ENCODE data around the gene BDH1. TPM values are rescaled to one million over a fixed set of nuclear protein-coding genes. Genes with fewer than 3 reads are reported as not detected.
"Not testable (repeated sequence)": the region's sequence is repeated elsewhere in the genome, so short reads cannot be mapped to it uniquely, and the experiment has no call there.

The BDH1 gene
- polyA plus RNA-seq, 3 donors = 5.2 to 35.0 (median 15.4) TPM

DNA sequence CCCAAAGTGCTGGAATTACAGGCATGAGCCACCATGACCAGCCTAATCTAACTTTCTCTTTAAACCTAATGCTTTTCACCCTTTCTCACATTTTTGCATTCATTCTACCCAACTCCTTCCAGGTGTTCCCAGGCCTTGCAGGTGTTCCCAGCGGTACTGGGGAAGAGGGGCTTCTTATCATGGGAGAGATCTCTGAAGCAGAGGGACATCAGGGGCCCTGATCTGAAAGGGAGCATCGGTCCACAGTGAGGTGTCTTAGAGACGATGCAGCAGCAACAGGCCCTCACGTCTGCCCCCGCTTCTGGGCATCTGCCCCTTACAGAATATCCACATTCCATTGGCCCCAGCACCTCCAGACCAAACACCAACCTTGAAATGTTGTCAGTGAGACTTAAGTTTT, 29.0 kb upstream of the BDH1 start:
- WGBS, 3 donors = 90 to 96% (median 93%) methylated on average over 5 of the region's 5 CpGs
- H3K27ac ChIP-seq (ENCODE audit: low read depth, low read length) = no peak overlapping the region

DNA sequence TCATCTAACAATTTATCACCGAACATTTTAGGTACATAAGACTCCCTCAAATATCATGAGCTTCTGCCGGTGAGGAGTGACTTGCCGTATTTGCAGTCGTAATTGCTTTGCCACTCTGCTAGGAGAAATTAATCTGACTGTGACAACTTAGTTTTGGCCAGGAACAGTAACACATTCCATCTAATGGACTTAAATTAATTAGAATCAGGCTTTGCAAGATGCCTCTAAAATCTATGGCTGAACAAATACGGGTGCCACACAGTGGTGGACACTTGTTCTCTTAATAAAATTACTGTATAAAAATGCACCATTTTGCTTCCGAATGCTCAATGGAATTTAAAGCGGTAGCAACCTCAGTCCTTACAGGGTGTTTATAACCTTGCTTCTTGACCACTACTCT, 27.6 kb upstream of the BDH1 start:
- 69 to 93% (median 88%) methylated on average over 7 of the region's 7 CpGs for WGBS, 3 donors
- H3K27ac ChIP-seq (ENCODE audit: low read depth, low read length) = no peak overlapping the region

DNA sequence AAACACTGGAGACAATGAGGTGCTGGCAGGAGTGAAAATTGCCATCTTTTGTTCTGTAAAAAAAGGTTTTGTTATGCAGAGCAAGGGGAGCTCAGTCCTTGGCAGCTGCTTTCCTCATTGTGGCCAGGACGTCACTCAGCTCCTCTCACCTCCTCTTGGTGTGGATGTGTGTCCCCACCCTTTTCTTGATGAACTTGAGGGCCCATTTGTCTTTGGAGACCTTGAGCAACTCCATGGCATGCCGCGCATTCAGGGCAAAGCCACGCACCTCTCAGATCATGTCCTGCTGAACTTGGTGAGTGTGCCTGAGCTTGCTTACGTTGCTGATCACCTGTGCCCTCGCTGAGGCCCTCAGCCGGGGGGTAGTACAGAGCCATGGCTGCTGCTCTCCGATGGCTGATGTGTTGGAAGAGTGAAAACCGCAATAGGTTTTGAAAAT, 24.5 kb upstream of the BDH1 start:
- 77 to 84% (median 83%) methylated on average over 9 of the region's 9 CpGs for WGBS, 3 donors
- no peak overlapping the region for H3K27ac ChIP-seq (ENCODE audit: low read depth, low read length)

DNA sequence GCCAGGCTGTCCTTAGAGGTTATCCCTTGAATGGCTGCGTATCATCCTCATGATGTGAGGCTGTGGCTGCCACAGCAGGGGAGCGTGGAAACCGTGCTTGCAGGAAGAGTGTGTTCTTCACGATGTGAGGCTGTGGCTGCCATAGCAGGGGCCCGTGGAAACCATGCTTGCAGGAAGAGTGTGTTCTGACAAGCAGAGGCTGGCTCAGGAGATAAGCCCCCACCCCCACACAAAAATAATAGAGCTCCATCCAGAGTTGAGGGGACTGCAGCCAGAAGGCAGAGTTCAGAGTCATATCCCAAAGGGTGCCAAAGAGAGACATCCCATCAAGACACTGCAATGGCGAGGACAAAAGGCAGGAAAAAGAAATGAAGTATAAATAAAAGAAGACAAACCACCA, 22.6 kb upstream of the BDH1 start:
- no peak overlapping the region for H3K27ac ChIP-seq (ENCODE audit: low read depth, low read length)
- 74 to 81% (median 76%) methylated on average over 6 of the region's 6 CpGs for WGBS, 3 donors

DNA sequence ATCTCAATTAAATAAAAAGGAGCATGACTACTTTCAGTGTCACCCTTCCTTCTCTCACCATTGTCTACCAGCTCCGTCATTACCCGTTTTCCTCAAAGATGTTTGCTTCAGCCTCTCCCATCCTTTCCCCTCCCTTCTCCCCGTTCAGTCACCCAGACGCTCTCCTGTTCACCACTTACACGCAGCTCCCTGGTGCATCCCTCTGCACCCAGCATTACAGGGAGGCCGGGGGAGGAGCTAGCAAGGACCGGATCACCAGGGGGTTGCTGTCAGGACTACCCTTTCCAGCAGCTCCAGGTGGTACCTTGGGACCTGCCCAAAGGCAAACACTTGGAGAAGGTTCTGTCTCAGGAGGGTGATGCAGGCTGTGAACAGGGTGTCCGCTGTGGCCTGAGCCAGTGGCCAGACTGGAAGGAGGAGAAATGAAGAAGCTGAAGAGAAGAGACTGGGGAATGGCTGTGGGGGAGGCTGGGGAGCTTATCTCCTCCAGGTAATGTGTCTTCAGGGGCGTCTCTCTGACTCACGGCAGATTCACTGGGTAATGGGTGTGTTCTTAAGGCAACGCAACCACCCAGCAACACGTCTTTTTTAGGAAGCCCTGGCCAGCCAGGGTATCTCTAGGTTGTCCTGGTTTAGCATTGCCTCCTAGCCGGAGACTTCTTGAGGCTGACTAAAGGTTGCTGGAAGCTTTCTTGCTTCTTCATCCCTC, 21.8 kb upstream of the BDH1 start:
- 86 to 94% (median 89%) methylated on average over 13 of the region's 13 CpGs for WGBS, 3 donors
- H3K27ac ChIP-seq (ENCODE audit: low read depth, low read length) = no peak overlapping the region

DNA sequence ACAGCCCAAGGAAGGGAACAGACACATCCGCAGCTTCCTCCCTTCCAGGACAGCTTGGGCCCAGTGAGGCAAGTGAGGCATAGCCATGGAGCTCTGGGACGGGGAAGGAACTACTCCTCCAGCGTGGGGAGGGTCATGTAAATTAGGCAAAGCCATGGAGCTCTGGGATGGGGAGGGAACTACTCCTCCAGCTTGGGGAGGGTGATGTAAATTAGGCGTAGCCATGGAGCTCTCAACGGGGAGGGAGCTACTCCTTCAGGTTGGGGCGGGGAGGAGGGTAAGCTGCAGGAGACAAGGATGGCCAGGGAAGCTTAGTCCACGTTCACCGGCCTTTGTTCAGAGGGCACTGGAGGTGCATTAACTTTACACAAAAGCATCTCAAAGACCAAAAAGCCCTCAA, 21.1 kb upstream of the BDH1 start:
- WGBS, 3 donors = 83 to 90% (median 86%) methylated on average over 8 of the region's 8 CpGs
- H3K27ac ChIP-seq (ENCODE audit: low read depth, low read length) = no peak overlapping the region

DNA sequence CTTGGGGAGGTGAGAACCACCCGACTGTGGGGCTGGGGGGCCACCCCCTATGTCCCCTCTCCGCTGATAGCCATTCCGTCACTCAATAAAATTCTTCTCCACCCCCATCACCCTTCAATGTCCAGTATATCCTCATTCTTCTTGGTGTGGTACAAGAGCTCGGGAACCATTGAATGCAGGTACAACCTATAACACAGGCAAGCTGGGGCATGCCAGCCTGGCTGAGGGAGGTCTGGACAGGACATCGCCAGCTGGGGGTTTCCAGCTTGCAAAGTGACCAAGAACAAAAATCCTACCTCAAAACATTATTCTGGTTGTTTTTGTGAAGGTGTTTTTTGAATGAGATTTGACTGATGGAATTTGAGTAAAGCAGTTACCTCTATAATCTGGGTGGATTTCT, 19.6 kb upstream of the BDH1 start:
- 90 to 92% (median 90%) methylated on average over 5 of the region's 5 CpGs for WGBS, 3 donors

DNA sequence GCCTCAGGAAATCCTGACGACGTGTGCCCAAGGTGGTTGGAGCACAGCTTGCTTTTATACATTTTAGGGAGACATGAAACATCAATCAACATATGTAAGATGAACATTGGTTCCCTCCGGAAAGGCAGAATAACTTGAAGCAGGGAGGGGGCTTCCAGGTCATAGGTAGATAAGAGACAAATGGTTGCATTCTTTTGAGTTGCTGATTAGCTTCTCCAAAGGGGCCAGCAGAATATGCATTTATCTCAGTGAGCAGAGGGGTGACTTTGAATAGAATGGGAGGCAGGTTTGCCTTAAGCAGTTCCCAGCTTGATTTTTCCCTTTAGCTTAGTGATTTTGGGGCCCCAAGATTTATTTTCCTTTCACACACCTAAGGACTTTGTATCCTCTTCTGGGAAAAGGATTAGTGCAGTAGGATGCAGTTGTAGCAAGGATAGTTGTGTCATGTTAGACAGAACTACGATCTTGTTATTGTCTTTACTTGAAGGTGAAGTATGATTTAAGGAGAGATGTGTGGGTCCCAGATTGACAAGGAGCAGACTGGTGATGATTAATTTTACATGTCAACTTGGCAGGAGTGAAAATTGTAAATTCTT, 18.7 kb upstream of the BDH1 start:
- 23 to 50% (median 37%) methylated on average over 4 of the region's 4 CpGs for WGBS, 3 donors
- H3K27ac ChIP-seq (ENCODE audit: low read depth, low read length) = not testable (repeated sequence)

More for the DNA sequence above, 19.6 kb upstream of the BDH1 start:
- H3K27ac ChIP-seq (ENCODE audit: low read depth, low read length) = no peak overlapping the region

DNA sequence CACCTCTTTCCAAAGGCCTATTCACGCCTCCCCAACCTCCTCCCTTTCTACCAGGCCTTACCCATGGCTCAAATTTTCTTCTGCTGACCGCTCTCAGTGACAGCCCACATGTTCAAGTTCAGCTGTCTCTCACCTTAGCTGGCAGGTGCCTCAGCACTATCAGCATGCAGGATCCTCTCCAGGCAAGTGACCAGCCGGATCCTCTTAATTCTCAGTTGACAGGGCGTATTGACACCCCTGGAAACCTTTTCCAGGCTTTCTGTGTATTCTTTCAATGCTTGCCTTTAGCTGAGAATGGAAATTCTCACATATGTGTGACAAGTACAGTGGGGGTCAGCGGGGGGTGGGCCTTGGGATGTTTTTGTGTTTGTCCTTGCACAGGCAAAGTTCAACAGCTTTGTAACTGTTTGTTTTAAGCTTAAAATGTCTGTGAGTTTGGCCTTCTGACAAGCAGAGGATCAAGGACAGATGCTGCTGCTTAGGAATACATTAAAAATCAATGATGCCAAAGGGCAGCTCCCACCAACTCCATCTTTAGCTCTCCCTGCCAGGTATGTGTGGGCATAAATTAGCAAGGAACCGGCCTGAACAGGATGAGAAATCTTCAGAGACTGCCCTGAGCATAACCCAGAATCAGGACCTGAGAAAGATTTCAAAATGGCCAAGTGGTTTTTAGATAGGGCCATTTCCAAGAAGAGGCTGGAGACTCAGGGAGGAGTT, 17.4 kb upstream of the BDH1 start:
- no peak overlapping the region for H3K27ac ChIP-seq (ENCODE audit: low read depth, low read length)
- WGBS, 3 donors = 49 to 79% (median 69%) methylated on average over 6 of the region's 6 CpGs

DNA sequence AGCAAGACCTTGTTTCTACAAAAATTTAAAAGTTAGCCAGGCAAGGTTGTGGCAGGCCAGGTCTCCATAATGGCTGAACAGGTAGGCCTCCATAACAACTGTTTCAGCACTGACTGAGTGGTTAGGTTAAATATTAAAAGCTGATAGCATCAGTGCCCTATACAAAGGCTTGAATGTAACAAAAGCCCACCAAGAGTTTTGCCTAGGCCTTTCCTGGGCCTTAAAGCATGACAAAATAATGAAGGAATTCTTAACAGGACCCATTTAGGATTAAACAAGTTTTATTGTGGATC, 16.1 kb upstream of the BDH1 start:
- not testable (repeated sequence) for H3K27ac ChIP-seq (ENCODE audit: low read depth, low read length)

DNA sequence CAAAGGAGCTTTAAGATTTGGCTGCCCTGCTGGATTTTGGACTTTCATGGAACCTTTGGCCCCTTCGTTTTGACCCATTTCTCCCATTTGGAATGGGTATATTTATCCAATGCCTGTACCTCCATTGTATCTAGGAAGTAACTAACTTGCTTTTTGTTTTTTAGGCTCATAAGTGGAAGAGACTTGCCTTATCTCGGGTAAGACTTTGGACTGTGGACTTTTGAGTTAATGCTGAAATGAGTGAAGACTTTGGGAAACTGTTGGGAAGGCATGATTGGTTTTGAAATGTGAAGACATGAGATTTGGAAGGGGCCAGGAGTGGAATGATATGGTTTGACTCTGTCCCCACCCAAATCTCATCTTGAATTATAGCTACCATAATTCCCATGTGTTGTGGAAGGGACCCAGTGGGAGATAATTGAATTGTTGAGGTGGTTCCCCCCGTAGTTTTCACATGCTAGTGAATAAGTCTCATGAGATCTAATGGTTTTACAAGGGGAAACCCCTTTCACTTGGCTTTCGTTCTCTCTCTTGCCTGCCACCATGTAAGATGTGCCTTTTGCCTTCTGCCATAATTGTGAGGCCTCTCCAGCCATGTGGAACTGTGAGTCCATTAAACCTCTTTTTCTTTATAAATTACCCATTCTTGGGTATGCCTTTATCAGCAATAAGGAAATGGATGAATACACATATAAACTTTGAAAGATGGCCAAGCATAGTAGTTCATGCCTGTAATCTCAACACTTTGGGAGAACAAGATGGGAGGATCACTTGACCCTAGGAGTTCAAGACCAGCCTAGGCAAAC, 15.5 kb upstream of the BDH1 start:
- 79 to 91% (median 86%) methylated on average over 4 of the region's 4 CpGs for WGBS, 3 donors

DNA sequence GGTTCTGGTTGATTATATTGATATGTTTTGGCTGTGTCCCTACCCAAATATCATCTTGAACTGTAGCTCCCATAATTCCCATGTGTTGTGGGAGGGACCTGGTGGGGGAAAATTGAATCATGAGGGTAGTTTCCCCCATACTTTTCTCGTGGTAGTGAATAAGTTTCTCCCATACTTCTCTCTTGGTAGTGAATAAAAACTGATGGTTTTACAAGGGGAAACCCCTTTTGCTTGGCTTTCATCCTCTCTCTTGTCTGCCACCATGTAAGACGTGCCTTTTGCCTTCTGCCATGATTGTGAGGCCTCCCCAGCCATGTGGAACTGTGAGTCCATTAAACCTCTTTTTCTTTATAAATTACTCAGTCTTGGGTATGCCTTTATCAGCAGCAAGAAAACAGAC, 13.7 kb upstream of the BDH1 start:
- WGBS, 3 donors = 79 to 84% (median 83%) methylated on average over 2 of the region's 2 CpGs
- H3K27ac ChIP-seq (ENCODE audit: low read depth, low read length) = not testable (repeated sequence)

More for the DNA sequence above, 15.5 kb upstream of the BDH1 start:
- H3K27ac ChIP-seq (ENCODE audit: low read depth, low read length) = not testable (repeated sequence)

DNA sequence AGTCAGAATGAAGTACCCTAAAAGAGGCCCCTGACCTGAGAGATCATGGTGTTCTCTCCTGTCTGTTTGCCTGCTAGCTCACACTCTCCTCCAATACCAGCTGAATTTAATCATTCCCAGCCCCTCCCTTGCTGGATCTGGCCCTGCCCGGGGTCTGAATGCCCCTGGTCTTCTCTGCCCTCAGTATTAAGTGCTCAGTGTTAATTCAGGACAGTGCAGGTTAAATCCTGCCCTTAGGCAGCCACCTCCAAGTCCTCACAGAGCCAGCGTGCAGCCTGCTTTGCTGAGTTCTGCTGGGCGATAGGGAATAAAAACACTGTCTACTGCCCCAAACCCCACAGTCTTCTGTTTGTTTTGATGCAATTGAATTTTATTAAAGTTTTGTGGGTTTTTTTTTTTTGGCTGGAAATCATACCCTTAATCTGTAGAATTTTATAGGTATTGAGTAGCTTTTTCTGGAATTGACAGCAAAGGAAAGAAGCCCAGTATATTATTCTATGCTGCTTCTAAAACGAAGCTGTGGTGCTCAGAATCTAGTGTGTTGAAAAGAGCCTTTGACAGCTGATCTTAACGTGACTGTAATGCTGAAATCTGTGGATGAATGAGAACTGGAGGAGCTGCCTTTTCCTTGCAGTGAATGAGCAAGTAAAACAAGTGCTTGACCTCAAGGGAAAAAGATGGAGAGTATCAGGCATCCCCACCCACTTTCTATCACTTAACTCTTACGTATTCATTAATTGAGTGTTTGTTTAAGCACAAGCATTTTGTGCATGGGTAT, 12.3 kb upstream of the BDH1 start:
- no peak overlapping the region for H3K27ac ChIP-seq (ENCODE audit: low read depth, low read length)
- WGBS, 3 donors = 48 to 58% (median 52%) methylated on average over 6 of the region's 6 CpGs

DNA sequence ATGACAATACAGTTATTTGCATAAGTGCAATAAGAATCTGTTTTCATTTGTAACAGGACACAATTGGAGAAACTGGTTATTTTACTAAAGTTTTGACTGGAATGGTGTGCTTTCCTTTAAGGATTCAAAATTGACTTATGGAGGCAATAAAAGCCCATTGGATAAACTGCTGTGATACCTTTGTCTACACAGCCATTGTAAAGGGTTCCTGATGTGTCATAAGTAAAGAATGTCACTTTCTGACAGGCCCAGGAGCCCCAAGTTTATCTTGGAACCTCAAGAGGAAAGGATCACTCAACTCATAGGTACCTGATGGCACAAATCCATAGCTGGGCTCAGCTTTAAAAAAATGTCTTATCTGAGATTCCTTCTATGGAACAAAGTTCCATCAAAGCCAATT, 10.4 kb upstream of the BDH1 start:
- not testable (repeated sequence) for H3K27ac ChIP-seq (ENCODE audit: low read depth, low read length)

DNA sequence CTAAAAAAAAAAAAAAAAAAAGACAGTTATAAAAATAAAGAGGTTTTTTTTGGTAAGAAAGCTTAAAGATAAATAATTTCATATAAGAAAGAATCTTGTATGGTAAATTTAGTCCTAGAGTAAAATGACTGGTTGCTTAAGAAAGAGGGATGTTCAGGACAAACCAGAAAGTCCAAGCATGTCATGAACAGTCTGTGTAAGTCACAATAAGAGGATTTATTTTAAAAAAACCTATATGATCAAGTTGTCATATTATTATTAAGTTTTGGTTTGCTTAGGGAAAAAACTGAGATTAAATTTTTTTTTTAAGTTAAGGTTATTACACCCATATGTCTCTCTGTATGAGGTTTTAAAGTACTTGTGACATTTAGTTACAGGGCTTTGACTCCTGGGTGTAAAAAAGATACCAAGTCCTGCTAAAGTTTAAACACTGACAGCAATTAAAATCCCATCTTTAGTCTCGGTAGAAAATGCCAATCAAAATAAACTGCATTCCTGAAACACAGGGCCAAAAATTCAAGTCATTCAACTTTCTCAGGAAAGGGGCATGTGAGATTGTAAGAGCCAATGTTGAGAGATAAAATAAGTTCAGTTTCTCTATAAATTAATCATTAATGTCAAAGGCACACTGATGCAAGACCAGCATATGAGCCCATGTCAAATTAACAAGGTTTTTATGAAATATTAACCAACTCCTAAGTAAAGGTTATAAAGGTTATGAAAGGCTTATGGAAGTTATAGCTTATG, 8.5 kb upstream of the BDH1 start:
- H3K27ac ChIP-seq (ENCODE audit: low read depth, low read length) = no peak overlapping the region
- 49 to 87% (median 74%) methylated on average over 1 of the region's 1 CpG for WGBS, 3 donors

DNA sequence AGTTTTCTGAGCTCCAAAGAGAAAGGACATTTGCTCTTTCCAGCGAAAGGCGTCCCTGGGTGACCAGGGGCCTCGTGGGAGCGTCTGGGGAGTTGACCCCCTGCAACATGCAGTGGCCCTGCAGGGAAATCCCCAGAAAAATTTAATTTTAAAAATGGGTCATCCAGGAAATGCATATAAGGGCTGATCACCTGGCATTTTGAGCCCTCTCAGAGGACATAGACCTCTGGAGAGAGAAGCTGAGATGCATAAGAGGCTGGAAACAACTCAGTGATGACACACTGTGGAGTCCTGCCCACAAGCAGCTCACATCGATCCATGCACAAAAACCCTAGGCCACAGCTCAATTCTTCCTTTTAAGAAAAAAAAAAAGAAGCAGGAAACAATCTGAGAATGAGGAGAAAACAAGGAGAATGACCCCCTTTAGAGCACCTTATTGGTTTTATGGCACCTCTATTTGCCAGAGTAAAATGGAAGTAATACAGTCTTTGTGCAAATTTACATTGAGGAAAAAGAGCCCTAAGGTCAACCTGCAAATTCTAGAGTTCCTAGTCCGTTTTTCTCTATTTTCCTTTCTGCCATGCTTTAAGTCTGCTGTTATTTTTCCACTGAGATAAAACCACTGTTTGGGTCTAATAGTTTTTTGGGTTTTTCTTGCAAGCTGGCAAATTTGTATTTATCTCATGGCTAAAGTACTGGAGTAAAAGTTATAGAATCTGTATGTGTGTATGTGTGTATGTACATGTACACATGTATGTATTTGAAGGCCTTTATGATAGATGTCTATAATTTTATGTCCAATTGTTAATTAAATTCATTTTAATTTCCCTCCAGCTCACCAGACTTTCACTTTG, 6.9 kb upstream of the BDH1 start:
- no peak overlapping the region for H3K27ac ChIP-seq (ENCODE audit: low read depth, low read length)

DNA sequence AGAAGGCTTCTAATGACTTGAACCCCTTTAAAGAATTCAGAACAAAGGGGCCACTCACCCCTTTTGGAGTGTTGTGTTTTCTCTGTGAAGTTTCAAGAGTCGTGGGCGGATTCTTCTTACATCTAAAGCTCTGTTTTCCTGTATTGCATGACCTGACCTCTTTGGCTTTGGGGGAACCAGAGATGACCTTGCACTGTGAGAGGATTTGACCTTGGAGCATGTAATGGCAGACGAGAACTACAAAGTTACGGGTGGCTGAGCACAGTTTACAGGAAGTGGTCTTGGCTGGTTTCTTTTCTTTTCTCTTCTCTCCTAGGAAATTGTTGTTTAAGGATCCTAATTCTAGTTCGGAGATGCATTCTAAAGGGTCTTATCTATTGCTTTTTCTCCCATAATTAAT, 6.2 kb upstream of the BDH1 start:
- H3K27ac ChIP-seq (ENCODE audit: low read depth, low read length) = no peak overlapping the region
- WGBS, 3 donors = 50 to 70% (median 69%) methylated on average over 5 of the region's 5 CpGs

More for the DNA sequence above, 6.9 kb upstream of the BDH1 start:
- WGBS, 3 donors = 81 to 83% (median 83%) methylated on average over 6 of the region's 6 CpGs

Data from adipose tissue (tissue), 3 donors.